RKO (cell line): ENCODE data around the gene NAPSA.

Experiments used
- DNase-seq: peaks from one replicate; pipeline ENCODE4 v3.0.0-alpha.2; 2016; ENCODE audit warnings: low spot score

NAPSA gene

DNA sequence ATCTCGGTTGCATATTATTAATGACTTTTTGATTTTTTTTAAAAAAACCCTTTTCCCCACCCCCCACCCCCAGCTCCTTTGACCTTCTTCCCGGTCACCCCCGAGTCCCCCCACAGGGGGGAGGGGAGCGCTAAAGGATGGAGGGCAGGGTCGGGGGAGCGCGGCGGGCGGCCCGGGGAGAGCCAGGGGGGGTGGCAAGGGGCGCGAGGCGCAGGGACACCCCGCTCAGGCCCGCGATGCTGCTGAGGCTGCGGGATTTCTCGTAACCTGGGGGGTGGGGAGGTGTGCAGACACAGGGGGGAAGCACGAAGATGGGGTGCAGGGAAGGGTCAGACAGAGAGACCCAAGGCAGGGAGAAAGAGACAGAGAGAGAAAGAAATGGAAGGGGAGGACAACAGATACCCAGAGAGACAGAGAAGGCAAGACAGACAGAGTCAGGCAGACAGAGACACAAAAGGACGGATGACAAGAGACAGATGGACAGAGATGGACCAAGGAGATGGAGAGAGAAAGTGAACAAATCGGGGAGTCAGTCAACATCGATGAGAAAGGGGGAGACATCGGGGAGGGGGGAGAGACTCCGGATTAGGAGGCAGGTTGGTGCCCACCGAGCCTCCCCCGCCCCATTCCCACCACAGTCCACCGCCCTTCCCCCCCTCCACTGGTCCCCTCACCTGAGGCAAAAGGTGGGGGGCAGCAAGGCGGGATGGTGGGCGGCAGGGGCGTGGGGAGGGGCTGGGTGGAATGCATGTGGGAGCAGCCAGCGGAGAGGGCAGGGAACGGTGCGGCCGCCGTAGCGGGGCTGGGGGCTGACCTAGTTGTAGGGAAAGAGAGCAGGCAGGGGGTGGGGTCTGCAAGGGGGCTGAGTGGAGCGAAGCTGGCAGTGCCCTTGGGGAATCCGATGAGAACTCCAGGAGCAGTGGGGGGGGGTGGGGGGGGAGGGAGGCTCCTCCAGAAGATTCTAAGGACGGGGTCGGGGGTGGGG is 50.4 kb downstream of the NAPSA start:
- DNase-seq, result no peak

DNA sequence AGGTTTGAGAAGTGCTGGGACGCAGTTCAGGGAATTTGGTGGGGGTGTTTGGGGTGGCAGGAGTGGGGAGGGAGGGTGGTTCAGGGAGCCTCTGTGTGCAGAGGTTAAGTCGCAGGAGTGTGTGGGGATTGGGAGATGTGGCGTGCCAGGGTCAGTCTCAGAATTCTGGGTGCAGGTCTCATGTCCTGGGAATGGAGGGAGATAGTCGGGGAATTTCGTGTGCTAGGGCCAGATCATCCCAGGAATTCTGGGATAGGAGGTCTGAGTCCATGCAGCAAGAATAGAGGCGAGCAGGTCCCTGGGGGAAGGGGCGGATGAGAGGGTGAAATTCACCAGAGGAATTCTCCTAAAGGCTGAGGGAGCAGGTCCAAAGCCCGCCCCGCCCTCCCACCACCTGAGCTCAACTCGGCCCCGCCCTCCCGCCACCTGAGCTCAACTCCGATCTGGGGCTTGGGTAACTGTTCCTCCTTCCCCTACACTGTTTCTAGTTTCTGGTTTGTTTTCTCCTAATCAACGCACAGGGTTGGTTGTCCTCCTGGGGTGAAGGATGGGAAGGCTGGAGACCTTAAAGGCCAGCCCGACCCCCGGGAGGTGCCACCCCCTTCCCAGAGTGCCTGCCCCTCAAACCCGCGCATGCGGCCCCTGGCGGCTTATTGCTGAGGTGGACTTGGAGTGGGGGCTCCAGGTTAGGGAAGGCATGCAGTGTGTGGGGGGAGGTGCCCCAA is 51.5 kb downstream of the NAPSA start:
- DNase-seq, result no peak

- DNase-seq, result no peak
These were observed 52.2 kb downstream of the NAPSA start for GRCh38 chr19:50312967-50313811.

DNA sequence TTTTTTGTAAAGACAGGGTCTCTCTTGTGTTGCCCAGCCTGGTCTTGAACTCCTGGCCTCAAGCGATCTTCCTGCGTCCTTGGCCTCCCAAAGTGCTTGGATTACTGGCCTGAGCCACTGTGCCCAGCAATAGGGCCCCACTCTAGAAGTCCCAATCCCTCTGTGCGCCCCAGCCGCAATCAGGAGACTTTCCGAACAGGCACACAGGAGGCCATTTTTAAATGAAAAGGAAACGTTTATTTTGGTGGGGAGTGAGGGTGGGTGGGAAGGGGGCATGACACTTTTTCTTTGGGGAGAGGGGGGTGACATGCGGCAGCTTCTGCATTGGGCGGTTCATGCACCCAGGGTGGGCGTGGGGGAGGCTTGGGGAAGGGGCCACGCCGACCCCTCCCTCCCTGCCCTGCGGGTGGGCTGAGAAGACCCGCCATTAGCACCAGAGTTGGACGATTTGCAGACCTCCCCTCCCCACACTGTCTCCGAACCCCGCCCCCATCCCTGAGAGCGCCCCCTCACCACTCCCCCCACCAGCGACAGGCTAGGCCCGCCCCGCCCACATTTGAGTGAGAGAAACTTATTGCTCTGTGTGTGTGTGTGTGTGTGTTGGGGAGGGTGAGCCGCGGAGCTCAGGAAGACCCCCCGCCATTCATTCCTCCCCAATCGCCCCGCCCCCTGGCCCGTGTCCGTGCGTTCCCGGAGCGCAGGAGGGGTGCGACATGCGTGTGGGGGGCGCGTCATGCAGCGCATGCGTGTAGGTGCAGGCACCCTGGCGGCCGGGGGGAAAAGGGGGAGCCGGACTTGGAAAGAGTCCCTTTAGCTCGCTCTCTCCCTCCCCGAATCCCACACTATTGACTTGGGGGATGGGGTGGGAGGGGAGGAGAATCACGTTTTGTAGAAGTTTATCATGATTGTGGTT is 53.5 kb downstream of the NAPSA start:
- no peak for DNase-seq

DNA sequence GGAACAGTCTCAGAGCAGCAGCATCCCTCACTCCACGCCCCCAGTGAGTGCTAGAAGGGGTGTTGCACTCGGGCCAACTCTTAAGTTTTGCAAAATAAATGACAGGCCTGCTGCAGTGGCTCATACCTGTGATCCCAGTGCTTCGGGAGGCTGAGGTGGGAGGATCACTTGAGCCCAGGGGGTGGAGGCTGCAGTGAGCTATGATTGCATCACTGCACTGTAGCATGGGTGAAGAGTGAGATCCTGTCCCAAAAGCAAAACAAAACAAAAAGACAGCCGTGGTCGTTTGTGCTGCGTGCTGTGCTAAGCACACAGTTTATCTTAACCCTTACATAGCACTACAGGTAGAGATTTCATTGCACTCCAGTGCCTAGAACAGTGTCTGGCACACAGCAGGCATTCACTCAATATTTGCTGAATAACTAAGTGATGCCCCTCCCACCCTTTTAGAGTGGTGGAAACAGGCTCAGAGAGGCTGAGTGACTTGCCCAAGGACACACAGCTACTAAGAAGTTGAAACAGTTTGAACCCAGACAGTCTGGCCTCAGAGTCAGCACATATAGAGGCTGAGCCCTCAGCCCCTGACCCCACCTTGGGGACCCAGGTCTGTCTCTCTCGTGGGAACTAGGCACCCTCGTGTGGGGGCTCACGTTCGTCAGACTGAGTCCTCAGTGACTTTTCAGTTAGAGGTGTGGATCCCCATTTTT is 54.5 kb downstream of the NAPSA start:
- DNase-seq, result no peak

DNA sequence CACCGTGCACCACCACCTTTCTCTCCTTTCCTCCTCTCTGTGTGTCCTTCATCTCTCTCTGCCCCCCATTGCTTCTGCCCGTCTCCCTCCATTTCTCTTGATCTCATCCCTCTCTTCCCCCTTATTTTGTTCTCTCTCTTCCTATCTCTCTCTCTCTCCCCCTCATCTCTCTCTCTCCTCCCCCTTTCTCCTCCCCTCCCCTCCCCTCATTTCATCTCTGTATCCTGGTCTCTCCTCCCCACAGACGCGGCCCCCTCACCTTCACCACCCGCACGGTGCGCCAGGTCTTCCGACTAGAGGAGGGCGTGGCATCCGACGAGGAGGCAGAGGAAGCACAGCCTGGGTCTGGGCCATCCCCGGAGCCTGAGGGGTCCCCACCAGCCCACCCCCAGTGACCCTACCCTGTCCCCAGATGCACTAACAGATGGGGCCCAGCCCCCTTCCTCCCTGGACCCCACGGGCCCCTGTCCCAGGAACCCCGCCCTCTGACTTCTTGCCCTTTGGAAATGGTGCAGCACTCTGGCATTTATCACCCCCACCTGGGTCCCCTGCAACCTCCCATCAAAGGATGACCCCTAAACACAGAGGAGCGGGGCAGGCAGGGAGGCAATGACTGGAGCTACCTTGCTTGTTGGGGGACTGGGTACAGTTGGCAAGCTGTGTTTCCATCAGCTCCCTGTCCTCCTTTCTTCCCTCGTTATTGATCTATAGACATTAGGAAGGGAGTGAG is 55.9 kb downstream of the NAPSA start:
- DNase-seq, result no peak

GRCh38 chr19:50308991-50309390 is 56.4 kb downstream of the NAPSA start:
- no peak for DNase-seq
